CD4-positive, alpha-beta T cell treated with Interleukin-1 beta for 1 hour (primary cell): ENCODE measurements around the gene TFIP11.
"Not testable (repeated sequence)": the region's sequence is repeated elsewhere in the genome, so short reads cannot be mapped to it uniquely, and the experiment has no call there.

Experiments
- DNase-seq, 2 donors: peaks; one replicate each; pipeline ENCODE4 v3.0.0-alpha.2; 2020 to 2022

The TFIP11 gene

DNA sequence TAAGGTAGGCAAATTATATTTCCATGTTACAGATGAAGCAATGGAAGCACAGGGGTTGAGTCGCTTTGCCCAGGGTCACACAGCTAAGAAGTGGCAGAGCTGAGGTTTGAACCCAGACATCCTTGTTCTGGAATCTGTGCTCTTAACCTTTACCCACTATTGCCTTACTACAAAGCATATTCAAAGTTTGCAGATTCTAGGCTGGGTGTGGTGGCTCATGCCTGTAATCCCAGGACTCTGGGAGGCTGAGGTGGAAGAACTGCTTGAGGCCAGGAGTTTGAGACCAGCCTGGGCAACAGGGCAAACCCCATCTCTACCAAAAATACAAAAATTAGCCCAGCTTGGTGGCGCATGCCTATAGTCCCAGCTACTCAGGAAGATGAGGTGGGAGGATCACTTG, 27.8 kb upstream of the TFIP11 start:
- DNase-seq: no peak

DNA sequence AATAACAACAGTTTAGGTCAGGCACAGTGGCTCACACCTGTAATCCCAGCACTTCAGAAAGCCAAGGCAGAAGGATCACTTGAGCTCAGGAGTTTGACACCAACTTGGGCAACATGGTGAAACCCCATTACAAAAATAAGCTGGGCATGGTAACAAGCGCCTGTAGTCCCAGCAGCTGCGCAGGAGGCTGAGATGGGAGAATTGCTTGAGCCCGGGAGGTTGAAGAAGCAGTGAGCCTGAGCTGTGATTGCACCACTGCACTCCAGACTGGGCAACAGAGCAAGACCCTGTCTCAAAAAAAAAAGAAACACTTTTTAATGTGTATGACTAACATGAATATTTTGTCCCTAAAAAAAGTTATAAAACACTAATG, 24.5 kb upstream of the TFIP11 start:
- DNase-seq: no peak

DNA sequence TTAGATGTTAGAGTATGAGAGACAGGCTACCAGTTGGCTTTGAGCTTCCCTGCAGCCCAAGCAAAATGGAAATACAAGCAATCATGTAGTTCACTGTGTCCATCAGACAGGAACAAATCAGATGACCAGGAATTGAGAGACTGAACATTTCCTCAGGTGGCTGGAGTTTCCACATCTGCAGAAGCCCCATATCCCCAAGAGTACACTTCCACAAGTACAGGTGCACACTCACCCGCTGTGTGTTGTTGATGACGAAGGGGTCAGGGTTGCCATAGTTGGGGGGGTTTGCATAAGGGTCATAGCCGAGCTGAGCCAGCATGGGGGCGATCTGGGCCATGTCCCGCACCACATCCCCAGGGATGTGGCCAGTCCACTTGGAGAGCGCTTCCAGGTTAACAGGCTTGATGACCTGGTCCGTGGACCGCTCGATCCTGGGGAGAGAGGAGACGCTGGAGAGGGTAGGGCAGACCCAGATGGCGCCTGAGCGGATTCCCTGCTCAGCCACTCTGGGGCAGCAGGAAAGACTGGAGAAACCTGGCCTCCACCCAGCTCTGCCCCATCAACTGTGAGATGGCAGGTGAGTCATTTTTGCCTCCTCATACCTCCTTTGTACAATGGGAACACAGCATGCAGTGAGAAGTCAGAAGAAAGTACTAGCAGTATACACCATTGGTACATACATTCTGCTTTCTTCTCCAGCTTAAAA, 23.9 kb upstream of the TFIP11 start:
- DNase-seq: no peak

DNA sequence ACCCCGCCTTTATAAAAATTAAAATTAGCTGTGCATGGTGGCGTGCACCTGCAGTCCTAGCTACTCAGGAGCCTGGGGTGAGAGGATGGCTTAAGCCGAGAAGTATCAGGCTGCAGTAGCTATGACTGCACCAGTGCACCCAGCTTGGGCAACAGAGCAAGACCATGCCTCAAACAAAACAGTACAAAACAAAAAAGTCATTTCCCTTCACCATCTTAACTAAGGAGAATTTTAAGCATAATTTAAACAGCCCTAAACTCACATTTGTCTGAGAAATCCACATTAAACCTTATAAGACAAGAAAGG, 23.3 kb upstream of the TFIP11 start:
- peak in 1 of 2 donors; percentile 24 for DNase-seq

DNA sequence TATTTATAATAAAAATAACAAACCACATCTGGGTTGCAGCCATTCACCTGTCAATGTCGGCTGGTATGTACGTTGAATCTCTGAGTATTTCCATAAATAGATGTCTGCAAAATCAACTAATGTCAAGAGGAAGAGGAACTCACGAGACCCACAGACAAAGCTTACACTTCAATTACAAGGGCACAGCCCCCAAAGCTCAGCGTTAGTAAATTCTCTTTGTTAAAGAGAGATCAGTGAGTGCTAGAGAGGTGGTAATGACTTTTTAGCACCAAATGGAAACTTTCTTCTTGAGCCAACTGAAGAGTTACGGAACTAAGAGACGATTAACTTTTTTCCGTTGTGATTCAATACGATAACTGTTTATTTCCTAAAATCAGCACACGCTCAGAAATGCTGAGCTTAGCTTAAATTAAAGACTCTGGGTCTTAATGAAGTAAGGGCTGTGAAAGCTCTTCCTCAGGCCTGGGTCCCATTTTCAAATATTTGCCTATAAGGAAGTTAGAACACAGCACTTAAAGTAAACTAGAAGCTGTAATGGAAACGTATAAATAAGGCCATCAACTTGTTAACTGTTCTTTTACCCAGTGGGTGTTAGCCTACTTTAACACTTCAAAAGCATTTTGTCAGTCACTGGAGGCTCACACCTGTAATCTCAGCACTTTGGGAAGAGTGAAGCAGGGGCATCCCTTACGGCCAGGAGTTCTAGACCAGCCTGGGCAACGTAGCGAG, 22.8 kb upstream of the TFIP11 start:
- DNase-seq: no peak

DNA sequence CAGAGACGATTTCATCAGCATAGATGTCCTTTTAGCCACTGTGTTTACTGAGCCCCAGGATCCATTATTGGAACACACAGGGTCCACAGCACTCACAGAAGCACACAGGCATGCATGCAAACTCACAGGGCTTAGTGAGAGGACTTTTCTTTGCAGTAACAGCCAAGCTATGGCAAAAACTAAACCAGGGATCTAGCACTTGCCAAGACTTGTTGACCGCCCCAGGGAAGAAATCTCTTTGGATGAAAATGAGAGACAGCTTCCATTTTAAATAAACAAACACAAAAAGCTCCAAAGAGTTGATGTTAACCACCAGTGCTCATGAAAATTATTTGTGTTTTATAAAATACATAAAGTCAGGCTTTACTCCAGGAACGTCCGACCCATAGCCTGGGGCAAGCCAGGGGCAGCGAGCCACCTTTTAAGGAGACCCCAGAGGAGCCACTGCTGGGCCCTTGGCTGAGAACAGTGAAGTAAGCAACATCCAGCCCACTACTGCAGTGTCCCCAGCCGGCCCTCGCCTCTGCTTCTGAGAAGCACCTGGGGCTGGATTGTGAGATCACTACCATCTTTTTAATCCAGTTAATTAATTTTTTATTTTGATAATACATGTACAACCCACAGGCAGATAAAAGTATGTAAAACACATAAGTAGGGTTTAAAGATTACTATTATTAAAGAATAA, 22.0 kb upstream of the TFIP11 start:
- DNase-seq: no peak

DNA sequence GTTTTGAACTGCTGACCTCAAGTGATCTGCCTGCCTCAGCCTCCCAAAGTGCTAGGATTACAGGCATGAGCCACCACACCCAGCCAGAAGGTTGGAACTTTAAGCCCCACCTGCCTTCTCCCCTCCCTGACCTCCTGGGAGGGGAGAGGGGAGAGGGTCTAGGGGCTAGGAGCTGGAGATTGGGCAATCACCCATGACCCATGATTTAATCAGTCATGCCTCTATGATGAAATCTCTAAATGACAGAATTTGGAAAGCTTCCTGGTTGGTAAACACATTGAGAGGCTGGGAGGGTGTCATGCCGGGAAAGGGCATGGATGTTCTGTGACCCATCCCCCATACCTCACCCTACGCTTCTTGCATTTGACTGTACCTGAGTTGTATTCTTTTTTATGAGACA, 17.1 kb upstream of the TFIP11 start:
- no peak for DNase-seq

DNA sequence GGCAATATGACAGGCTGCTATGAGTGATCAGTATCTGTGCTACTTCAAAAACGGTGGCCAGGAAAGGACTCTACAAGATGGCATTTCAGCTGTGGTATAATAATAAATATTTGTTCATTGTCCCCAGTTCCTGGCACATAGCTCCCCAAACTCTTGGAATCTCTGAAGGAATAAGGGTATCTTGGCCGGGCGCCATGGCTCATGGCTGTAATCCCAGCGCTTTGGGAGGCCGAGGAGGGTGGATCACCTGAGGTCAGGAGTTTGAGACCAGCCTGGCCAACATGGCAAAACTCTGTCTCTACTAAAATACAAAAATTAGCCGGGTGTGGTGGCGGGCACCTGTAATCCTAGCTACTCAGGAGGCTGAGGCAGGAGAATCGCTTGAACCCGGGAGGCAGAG, 16.2 kb upstream of the TFIP11 start:
- not testable (repeated sequence) for DNase-seq

DNA sequence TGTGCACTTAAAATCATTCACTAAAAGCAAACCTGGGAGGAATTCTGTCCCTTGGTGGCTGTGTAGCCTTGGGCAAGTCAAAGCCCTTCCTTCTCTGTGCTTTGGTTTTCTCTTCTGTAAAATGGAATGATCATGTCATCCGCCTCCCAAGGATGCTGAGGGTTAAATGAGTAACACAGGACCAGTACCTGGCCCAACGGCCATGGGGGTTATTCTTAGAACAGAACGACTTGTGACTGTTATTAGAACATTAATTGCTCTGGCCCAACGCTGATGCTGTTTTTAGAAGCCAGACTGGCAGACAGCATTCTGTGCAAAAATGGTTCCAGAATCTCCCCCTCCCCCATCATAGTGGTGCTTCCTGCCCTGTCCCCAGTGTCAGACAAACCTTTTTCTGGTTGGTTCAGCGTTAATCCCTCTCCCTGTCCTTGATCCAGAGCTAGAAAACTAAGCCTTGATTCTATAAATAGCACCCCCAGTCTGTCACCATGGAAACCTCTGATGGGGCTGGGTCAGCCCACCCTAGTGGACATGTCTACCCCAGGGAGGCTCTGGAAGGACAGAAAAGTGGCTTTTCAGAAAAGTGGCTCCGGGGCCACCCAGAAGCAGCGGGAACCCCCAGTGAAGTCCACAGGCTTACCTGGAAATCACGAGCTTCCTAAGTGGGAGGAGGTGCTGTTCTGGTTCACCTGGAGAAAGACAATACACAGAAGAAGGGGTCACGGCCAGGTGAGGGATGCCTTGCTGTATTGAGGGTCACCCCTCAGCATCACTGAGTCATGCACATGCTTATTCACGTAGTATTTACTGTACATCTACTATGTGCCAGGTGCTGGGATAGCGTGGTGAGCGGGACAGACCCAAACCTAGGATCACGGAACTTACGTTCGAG, 15.5 kb upstream of the TFIP11 start:
- no peak for DNase-seq

DNA sequence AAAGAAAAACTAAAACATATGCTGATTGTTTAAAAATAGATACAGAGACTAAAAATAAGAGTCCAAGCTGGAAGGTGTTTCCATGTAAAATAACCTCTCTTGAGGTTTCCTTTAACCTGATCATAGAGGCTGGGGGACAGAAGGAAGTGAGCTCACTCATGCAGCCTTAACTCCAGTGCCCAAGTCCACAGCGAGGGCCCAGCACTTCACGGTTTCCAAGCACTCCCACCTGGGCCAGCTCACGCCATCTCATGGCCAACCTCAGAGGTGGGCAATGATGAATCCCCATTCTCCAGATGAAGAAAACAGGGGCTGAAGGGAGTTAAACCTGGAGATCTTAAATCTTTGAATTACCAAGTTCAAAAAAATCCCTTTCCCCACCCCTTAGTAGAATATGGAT, 14.9 kb upstream of the TFIP11 start:
- no peak for DNase-seq

DNA sequence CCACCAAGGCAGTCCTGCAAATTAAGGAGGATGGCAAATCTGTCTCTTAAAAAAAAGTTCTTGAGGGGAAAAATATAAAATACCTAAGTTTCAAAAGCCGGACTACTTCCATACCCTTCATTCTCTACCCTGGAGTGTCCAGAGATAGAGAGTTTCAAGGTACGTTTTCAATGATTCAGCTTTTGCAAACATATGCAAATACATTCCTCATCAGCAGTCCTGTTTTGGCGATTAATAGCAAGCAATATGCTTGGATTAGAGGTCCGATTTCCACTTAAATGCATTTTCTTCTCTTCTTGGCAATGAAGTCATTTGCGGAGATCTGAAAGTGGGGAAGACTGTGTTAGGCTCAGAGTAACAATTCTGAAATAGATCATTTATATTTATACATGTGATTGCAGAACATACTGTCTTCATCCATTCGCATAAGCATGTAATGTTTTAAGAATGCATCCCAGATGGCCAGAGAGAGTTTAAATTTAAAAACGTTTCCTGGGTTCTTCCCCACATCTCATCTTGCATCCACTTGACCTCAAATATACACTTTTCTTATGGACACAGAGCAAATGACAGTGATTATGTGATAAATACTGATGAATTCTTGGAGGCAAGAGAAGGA, 13.8 kb upstream of the TFIP11 start:
- no peak for DNase-seq

DNA sequence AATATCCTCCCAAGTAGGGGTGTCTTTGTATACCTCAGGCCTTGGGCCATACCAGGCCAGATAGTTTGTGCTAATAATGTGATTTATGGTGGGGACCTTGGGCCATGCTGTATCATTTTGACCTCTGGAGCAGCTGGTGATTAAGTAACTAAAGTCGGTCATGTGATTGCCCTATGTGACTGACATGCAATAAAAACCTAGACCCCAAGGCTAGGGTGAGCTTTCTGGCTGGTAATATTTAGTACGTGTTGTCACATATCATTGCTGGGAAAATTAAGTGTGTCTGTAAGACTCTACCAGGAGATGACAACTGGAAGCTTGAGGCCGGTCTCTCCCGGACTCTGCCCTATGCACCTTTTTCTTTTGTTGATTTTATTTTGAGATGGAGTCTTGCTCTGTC, 12.6 kb upstream of the TFIP11 start:
- no peak for DNase-seq

DNA sequence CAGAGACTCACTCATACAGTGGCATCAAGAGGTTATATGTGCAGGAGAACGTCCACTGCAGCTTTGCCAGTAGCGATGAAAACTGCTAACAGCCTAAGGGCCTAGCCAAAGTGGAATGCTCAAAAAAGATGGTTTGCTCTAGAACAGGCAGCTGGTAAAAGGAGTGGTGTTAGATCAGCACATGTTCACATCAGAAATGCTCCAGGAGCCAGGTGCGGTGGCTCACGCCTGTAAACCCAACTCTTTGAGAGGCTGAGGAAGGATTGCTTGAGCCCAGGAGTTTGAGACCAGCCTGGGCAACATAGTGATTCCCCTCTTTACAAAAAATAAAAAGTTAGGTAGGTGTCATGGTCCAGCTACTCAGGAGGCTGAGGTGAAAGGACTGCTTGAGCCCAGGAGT, 10.3 kb upstream of the TFIP11 start:
- no peak for DNase-seq

DNA sequence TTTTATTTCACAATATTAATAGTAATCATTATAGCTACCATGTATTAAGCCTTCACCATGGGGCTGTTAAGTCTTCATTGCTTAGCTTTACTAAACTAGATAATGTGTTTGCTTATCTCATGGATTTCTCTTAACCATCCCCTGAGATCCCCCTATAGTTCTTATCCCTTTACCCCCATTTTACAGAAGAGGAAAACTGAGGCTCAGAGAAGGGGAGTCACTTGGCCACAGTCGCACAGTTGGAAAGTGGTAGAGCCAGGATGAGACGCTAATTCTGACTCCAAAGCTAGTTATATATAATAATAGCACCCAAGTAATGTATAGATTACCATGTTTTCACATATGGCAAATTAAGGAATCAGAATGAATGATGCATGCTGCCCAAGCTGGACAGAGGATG, 9.7 kb upstream of the TFIP11 start:
- no peak for DNase-seq

DNA sequence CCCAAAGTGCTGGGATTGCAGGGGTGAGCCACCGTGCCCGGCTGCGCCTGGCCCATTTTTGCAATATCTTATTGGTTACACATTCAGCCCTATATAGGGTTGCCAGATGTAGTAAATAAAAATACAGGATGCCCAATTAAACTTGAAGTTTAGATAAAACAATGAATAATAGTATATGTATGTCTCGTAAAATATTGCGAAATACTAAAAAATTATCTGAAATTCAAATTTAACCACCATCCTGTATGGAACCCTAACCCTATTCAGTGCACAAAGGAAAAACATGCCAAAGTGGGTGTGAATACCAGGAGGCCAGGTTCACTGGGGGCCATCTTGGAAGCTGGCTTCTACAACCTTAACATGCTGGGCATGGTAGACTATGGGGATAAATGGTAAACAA, 5.2 kb upstream of the TFIP11 start:
- no peak for DNase-seq

DNA sequence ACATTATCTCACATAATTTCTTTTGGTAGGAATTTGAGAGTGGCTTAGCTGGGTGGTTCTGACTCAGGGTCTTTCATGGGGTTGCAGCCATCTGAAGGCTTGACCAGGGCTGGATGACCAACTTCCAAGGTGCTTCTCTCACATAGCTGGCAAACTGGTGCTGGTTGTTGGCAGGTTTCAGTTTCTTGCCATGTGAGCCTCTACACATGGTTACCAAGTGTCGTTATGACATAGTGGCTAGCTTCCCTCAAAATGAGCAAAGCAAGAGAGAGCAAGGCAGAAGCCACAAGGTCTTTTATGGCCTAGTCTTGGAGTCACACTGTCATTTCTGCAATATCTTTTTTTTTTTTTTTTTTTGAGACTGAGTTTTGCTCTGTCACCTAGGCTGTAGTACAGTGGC, 4.2 kb upstream of the TFIP11 start:
- DNase-seq: no peak

DNA sequence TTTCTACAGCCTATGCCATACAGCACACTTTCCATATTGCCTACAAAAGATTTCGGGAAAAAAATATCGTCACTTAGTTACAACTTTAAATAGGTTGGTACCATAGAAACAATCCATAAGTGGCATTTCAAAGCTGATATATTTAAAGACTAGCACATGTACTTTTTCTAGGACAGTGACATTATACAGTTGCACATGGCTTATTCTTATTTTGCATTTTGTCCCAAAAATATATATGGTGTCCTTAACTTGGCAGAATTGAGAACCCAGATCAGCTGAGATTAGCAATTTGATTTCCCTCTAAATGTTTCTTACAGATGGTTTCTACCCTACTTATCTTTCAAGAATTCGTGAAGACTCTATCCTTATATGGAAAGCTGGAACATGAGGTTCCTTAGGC, 3.7 kb upstream of the TFIP11 start:
- DNase-seq: no peak

DNA sequence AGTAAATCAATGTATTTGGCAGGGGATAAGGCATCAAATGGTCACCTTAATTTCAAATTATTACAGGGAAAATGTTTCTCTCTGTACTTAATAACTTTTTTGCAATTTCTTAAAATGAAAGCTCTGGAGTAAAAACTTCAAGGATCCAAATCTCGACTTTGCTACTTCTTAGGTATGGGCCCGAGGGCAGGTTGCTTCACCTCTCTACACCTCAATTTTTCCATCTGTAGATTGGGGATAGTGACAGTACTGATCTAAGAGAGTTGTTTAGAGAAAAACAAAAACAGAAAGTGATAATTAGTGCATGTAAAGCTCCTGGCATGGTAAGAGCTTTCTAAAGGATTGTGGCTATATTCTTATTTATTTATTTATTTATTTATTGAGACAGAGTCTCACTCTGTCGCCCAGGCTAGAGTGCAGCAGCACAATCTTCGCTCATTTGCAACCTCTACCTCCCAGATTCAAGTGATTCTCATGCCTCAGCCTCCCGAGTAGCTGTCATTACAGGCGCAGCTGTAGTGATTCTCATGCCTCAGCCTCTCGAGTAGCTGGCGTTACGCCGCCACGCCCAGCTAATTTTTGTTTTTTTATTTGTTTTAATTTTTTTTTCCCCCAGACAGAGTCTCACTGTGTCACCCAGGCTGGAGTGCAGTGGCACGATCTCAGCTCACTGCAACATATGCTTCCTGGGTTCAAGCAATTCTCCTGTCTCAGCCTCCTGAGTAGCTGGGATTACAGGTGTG, 2.3 kb upstream of the TFIP11 start:
- DNase-seq: no peak

DNA sequence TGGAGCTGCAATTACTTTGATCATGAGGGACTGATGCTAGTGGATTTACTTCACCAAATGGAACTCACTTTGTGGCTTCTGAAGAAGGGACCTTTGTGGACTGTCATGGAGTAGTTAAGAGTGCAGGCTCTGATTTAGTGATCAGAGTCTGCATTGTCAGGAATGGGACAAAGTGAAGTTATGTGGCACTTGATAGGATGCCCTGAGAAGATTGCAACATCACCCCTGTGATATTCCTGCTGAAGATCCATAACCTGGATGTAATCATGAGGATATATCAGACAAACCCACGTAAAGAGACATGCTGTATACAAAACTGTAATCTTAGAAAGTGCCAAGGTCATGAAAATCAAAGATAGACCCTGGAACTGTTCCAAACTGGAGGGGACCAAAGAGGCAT, 1.6 kb upstream of the TFIP11 start:
- DNase-seq: no peak

DNA sequence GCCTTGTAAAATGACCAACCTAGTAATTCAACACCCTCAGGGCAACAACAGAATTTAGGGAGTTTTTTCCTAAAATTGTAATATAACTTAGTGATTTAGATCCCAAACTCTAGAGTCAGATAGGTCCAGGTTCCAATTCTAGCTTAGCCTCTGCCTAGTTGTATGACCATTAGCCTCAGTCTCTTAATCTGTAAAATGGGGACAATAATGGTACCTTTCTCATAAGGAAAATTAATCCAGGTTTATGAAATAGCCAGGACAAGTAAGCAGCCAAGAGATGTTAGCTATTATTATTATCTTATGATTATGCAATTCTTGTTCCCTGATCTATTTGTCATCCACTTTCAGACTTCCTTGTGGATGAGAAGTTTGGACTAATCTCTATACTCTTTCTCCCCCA, 4.1 kb downstream of the TFIP11 start:
- no peak for DNase-seq

DNA sequence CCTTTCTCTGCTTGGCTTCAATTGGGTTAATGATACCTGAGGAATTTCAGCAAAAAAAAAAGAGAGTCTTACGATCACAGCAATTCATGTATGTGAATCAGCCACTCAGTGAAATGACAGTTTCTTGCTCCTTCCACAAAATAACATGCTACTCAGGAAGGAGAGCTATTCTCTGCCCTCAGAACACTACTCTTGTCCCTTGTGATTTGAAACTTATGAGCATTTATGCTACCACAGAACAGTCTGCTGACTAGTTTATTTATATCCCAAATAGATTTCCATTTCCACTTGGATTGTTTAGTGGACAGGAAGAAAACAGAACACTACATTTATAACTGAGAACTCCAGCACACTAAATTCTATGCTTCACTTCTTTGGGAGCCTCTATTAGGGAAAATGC, 8.5 kb downstream of the TFIP11 start:
- no peak for DNase-seq
